Measurements from ENCODE around the gene SDK1.

The SDK1 gene

DNA sequence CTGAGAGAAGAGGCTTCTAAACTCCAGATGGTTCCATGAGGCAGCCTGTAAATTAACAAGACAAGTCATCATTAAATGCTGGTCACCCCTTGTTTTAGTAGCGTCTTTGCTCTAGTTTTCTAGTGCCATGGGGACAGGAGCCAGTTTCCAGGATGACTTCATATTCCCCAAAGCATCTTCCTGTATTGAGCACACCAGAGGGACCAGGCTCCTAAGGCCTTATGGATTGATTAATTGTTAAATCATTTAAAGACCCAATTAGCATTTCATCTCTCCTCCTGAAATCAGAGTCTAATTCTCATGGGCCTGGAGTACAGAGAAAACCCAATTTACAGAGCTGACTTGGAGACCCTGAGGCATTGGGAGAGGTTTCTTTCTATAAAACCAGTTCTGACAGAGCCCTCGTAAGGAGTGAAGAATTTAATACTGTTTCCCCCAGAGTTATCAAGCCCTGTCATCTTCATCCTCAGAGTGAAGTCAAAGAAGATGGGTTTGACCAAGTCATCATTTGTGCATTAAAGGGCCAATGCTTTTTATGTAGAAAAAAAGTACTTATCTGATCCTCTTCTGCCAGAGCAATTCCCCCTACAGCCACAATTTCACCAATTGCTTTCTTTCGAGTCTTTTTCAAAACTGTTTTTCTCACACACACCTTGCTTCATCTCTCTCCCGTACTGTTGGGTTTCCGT is 678.7 kb downstream of the SDK1 start:
- Histone ChIP-seq H3K9me3 (ENCODE audit: control insufficient read depth, low read length) (no peaks in the 10 kb centered on the region), H2AFZ (no peak overlapping the region)
- TF ChIP-seq, protein P1, sequence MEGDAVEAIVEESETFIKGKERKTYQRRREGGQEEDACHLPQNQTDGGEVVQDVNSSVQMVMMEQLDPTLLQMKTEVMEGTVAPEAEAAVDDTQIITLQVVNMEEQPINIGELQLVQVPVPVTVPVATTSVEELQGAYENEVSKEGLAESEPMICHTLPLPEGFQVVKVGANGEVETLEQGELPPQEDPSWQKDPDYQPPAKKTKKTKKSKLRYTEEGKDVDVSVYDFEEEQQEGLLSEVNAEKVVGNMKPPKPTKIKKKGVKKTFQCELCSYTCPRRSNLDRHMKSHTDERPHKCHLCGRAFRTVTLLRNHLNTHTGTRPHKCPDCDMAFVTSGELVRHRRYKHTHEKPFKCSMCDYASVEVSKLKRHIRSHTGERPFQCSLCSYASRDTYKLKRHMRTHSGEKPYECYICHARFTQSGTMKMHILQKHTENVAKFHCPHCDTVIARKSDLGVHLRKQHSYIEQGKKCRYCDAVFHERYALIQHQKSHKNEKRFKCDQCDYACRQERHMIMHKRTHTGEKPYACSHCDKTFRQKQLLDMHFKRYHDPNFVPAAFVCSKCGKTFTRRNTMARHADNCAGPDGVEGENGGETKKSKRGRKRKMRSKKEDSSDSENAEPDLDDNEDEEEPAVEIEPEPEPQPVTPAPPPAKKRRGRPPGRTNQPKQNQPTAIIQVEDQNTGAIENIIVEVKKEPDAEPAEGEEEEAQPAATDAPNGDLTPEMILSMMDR (IDR thresholded peaks at IDR 0.05) = no peak

DNA sequence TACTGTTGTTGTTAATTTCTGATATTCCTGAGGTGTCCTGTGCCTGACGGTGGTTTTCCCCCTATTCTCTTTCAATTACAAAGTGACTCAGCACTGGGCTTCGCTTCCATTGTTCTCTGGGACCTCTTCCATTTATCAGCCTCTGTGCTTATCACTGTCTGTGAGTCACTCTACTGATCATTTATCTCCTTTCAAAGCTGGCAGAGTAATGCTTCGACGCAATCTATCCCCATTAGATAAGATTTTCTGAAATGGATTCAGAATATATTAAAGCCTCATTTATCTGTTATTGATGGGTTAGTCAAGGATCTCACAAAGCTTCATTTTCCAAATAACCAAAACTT is 679.2 kb downstream of the SDK1 start:
- TF ChIP-seq, protein P1 (IDR thresholded peaks at IDR 0.05) = no peak
- Histone ChIP-seq H3K27ac (no peak overlapping the region), H2AFZ (no peak overlapping the region), H3K27me3 (ENCODE audit: control insufficient read depth, insufficient read depth, low read length) (no peaks in the 10 kb centered on the region), H3K79me2 (no peaks in the 10 kb centered on the region), H3K4me2 (ENCODE audit: low read length) (no peak overlapping the region), H3K4me3 (ENCODE audit: low read depth, low read length) (no peak overlapping the region), H3K9ac (no peak overlapping the region), H3K9me3 (ENCODE audit: control insufficient read depth, low read length) (no peaks in the 10 kb centered on the region), H3K4me1 (no peaks in the 10 kb centered on the region), H3K36me3 (ENCODE audit: control insufficient read depth, insufficient read depth, low read length) (no peaks in the 10 kb centered on the region)

More for the DNA sequence above, 678.7 kb downstream of the SDK1 start:
- H3K4me1 ChIP-seq = no peaks in the 10 kb centered on the region
- no peaks in the 10 kb centered on the region for H3K36me3 ChIP-seq (ENCODE audit: control insufficient read depth, insufficient read depth, low read length)
- no peak overlapping the region for H3K4me3 ChIP-seq (ENCODE audit: low read depth, low read length)
- no peak overlapping the region for H3K4me2 ChIP-seq (ENCODE audit: low read length)
- H3K9ac ChIP-seq = no peak overlapping the region
- no peaks in the 10 kb centered on the region for H3K79me2 ChIP-seq
- H3K27me3 ChIP-seq (ENCODE audit: control insufficient read depth, insufficient read depth, low read length) = no peaks in the 10 kb centered on the region
- no peak overlapping the region for H3K27ac ChIP-seq

DNA sequence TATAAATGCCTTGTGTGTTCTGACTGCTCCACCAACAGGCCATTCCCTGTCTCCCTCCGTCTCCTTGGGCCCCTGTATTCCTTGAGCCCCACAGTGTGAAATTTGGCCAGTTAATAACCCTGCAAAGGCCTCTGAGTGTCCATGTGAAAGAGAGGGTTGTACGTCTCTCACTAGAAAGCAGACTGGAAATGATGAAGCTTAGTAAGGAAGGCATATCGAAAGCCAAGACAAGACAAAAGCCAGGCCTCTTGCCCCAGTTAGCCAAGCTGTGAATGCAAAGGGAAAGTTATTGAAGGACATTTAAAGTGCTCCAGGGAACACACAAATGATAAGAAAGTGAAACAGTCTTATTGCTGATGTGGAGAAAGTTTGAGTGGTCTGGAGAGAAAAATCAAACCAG is 680.2 kb downstream of the SDK1 start:
- H3K36me3 ChIP-seq (ENCODE audit: control insufficient read depth, insufficient read depth, low read length) = no peaks in the 10 kb centered on the region
- no peak overlapping the region for H3K9ac ChIP-seq
- no peak overlapping the region for H2AFZ ChIP-seq
- H3K27ac ChIP-seq = no peak overlapping the region
- no peaks in the 10 kb centered on the region for H3K4me1 ChIP-seq
- TF ChIP-seq, protein P1 (IDR thresholded peaks at IDR 0.05) = no peak
- no peak overlapping the region for H3K4me3 ChIP-seq (ENCODE audit: low read depth, low read length)
- no peaks in the 10 kb centered on the region for H3K9me3 ChIP-seq (ENCODE audit: control insufficient read depth, low read length)
- H3K4me2 ChIP-seq (ENCODE audit: low read length) = no peak overlapping the region
- no peaks in the 10 kb centered on the region for H3K27me3 ChIP-seq (ENCODE audit: control insufficient read depth, insufficient read depth, low read length)
- no peaks in the 10 kb centered on the region for H3K79me2 ChIP-seq

DNA sequence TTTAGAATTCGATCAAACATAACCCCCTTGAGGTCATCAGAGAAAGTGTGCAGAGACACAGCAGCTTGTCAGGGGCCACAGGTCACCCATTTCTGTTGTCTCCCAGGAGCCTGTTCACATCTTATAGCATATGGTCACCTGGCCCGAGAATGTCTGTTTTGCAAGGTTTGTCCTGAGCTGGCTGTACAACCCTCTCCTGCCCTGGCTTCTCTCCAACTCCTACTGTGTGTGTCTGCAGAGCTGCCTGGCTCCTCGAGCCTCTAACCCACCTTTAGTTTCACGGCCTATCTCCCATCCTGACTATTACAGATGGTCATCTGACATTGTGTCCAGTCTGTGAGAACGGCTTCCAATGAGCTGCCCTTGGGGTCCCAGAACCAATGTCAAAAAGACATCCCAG is 683.4 kb downstream of the SDK1 start:
- Histone ChIP-seq H3K36me3 (ENCODE audit: control insufficient read depth, insufficient read depth, low read length) (no peaks in the 10 kb centered on the region), H3K4me2 (ENCODE audit: low read length) (no peak overlapping the region), H3K27ac (no peak overlapping the region), H3K27me3 (ENCODE audit: control insufficient read depth, insufficient read depth, low read length) (no peaks in the 10 kb centered on the region), H3K4me1 (no peaks in the 10 kb centered on the region), H3K4me3 (ENCODE audit: low read depth, low read length) (no peak overlapping the region), H3K9me3 (ENCODE audit: control insufficient read depth, low read length) (no peaks in the 10 kb centered on the region), H3K79me2 (no peaks in the 10 kb centered on the region), H3K9ac (no peak overlapping the region), H2AFZ (no peak overlapping the region)
- TF ChIP-seq, protein P1 (IDR thresholded peaks at IDR 0.05) = no peak

DNA sequence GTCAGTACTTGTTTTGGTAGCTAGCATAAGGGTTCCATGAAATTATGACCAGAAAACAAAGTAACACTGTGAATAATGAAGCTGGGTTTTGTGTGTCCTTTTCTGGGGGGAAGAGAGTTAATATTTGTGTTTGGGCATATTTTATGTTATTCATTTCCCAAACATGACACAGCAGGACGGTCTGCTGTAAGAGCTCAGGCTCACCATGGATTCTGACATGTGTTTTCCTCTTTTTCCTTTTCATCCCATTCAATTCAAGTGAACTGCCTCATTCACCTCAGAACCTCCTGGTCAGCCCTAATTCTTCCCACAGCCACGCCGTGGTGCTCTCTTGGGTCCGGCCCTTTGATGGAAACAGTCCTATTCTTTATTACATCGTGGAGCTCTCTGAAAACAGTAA is 685.9 kb downstream of the SDK1 start:
- no peak overlapping the region for H3K9ac ChIP-seq
- H3K79me2 ChIP-seq = no peaks in the 10 kb centered on the region
- H3K27ac ChIP-seq = no peak overlapping the region
- no peaks in the 10 kb centered on the region for H3K4me1 ChIP-seq
- no peaks in the 10 kb centered on the region for H3K9me3 ChIP-seq (ENCODE audit: control insufficient read depth, low read length)
- H2AFZ ChIP-seq = no peak overlapping the region
- no peaks in the 10 kb centered on the region for H3K36me3 ChIP-seq (ENCODE audit: control insufficient read depth, insufficient read depth, low read length)
- no peaks in the 10 kb centered on the region for H3K27me3 ChIP-seq (ENCODE audit: control insufficient read depth, insufficient read depth, low read length)
- H3K4me2 ChIP-seq (ENCODE audit: low read length) = no peak overlapping the region
- no peak overlapping the region for H3K4me3 ChIP-seq (ENCODE audit: low read depth, low read length)
- TF ChIP-seq, protein P1 (IDR thresholded peaks at IDR 0.05) = no peak

Measured in parathyroid adenoma (tissue), 2 donors.